K562 (cell line): ENCODE measurements around the gene PLIN5. TPM values are rescaled to one million over a fixed set of nuclear protein-coding genes. Genes with fewer than 3 reads are reported as not detected.

ENCODE experiments used
- ATAC-seq: fragments of 200-7000 bp; cut with Tn5 transposase; 3 replicates; pipeline ENCODE4 v1.9.1; 2020; ENCODE audit warnings: moderate library complexity
- BruUV-seq: library from RNA; stranded (reverse); fragments of 400-500 nt; replicated peaks from 2 replicates; lab custom pipeline; 2021; lab: Mats Ljungman, UMichigan
- CTCF ChIA-PET: fragments of 300-600 bp; formaldehyde crosslinking; extraction: SDS; loops from one replicate; lab custom pipeline; 2021; ENCODE audit warnings: low intra/inter-chr PET ratio; lab: Yijun Ruan, JAX
- POLR2A ChIA-PET: fragments of 300-600, 350-650 bp; sonication (Branson Sonifier 250); formaldehyde crosslinking; extraction: SDS; loops from one replicate; lab custom pipeline; 2021; ENCODE audit warnings: antibody characterized with exemption, inconsistent platforms; lab: Yijun Ruan, JAX
- DNase-seq, 4 experiments: peaks; one replicate each; pipeline versions ENCODE4 v3.0.0 to v3.0.0-alpha.2; 2011 to 2018; ENCODE audit warnings: low spot score in 3 of 4, mixed read lengths in 3 of 4; ENCODE audit errors: extremely low read depth in 1 of 4
- FAIRE-seq: peaks from 2 replicates; lab custom pipeline; 2011; peaks lifted over from hg19 to GRCh38; lab: Jason Lieb, UNC
- H2AFZ ChIP-seq: 2 replicates; pipeline ENCODE4 v1.6.0; 2011; ENCODE audit warnings: low read depth, low read length, control low read depth, inconsistent platforms
- H3K27ac ChIP-seq: fragments of 200-600 bp; 3 replicates; pipeline ENCODE4 v1.8.0; 2011; ENCODE audit warnings: low read depth, mild to moderate bottlenecking, control low read depth, inconsistent platforms, low read length, moderate library complexity, mixed read lengths; ENCODE audit errors: extremely low read depth
- H3K27me3 ChIP-seq, 2 experiments: fragments of 300-600 bp in 1 of 2; 2 replicates in 1 of 2; 3 replicates in 1 of 2; pipeline versions ENCODE4 v1.6.0 to v1.8.0; 2011; ENCODE audit warnings: inconsistent platforms in 2 of 2, low read length in 2 of 2, mild to moderate bottlenecking in 1 of 2, mixed read lengths in 1 of 2, moderate library complexity in 1 of 2; ENCODE audit not compliant: control insufficient read depth in 2 of 2, insufficient read depth in 2 of 2
- H3K36me3 ChIP-seq: fragments of 300-600 bp; 3 replicates; pipeline ENCODE4 v1.8.0; 2011; ENCODE audit warnings: mild to moderate bottlenecking, low read length, inconsistent platforms; ENCODE audit not compliant: control insufficient read depth, insufficient read depth
- H3K4me1 ChIP-seq, 2 experiments: fragments of 200-600 bp in 1 of 2; replicated peaks in 1 of 2; 2 replicates in 1 of 2; 3 replicates in 1 of 2; pipeline versions ENCODE4 v1.5.1 to v1.8.0; 2011; ENCODE audit warnings: inconsistent platforms in 2 of 2, low read length in 2 of 2, mild to moderate bottlenecking in 1 of 2, mixed read lengths in 1 of 2, moderate library complexity in 1 of 2; ENCODE audit not compliant: control insufficient read depth in 2 of 2, insufficient read depth in 2 of 2
- H3K4me2 ChIP-seq: 2 replicates; pipeline ENCODE4 v1.6.1; 2011; ENCODE audit warnings: low read length, control low read depth, inconsistent platforms, mixed read lengths; ENCODE audit not compliant: insufficient read depth
- H3K4me3 ChIP-seq: fragments of 200-600 bp; sonication (generic), shearing (Covaris generic); 2 replicates; pipeline ENCODE4 v1.5.1; 2016; ENCODE audit warnings: control low read depth, inconsistent platforms
- H3K79me2 ChIP-seq: fragments of 200-600 bp; 3 replicates; pipeline ENCODE4 v1.8.0; 2011; ENCODE audit warnings: low read length, inconsistent platforms; ENCODE audit not compliant: control insufficient read depth, insufficient read depth
- H3K9ac ChIP-seq, 2 experiments: 2 replicates each; pipeline versions ENCODE4 v1.6.0 to v1.6.1; 2011; ENCODE audit warnings: low read depth in 2 of 2, low read length in 2 of 2, control low read depth in 1 of 2, inconsistent platforms in 1 of 2, mild to moderate bottlenecking in 1 of 2, mixed read lengths in 1 of 2; ENCODE audit not compliant: insufficient read depth in 1 of 2
- H3K9me1 ChIP-seq: one replicate; pipeline ENCODE4 v1.6.0; 2011; ENCODE audit warnings: inconsistent platforms, mild to moderate bottlenecking, low read length, moderate library complexity; ENCODE audit not compliant: control insufficient read depth, insufficient read depth
- H3K9me3 ChIP-seq: replicated peaks from 2 replicates; pipeline ENCODE4 v1.5.1; 2011; ENCODE audit warnings: low read depth, low read length, inconsistent platforms; ENCODE audit not compliant: control insufficient read depth, insufficient read depth
- H4K20me1 ChIP-seq: replicated peaks from 2 replicates; pipeline ENCODE4 v1.6.1; 2011; ENCODE audit warnings: low read length, inconsistent platforms, mixed read lengths; ENCODE audit not compliant: control insufficient read depth, insufficient read depth
- CC2D1A ChIP-seq: fragments of 450-650 bp; IDR thresholded peaks from 2 replicates; pipeline ENCODE4 v1.6.1; 2017; ENCODE audit warnings: mild to moderate bottlenecking
- CCAR2 ChIP-seq: fragments of 200-400 bp; formaldehyde crosslinking; IDR thresholded peaks from 2 replicates; pipeline ENCODE4 v1.6.1; 2017; ENCODE audit warnings: mild to moderate bottlenecking, low read depth, low read length
- CUX1 ChIP-seq: fragments of 200-800 bp; sonication (Bioruptor generic); IDR thresholded peaks from 2 replicates; pipeline ENCODE4 v1.6.1; 2016; ENCODE audit warnings: missing genetic modification characterization, missing compliant biosample characterization
- ELK3 ChIP-seq: fragments of 450-650 bp; formaldehyde crosslinking; IDR thresholded peaks from 2 replicates; pipeline ENCODE4 v1.4.0; 2020; ENCODE audit warnings: mild to moderate bottlenecking
- GMEB1 ChIP-seq: fragments of 250-450 bp; sonication (Bioruptor Pico); IDR thresholded peaks from 2 replicates; pipeline ENCODE4 v1.4.0; 2020; ENCODE audit warnings: mild to moderate bottlenecking
- KLF16 ChIP-seq: IDR thresholded peaks from 2 replicates; pipeline ENCODE4 v1.6.1; 2016; ENCODE audit warnings: antibody characterized with exemption
- PYGO2 ChIP-seq: fragments of 450-650 bp; IDR thresholded peaks from 2 replicates; pipeline ENCODE4 v1.6.1; 2016; ENCODE audit warnings: mild to moderate bottlenecking, missing genetic modification characterization, moderate library complexity, missing compliant biosample characterization
- TEAD4 ChIP-seq, 2 experiments: sonication (generic) in 1 of 2; formaldehyde crosslinking in 1 of 2; IDR thresholded peaks; 2 replicates each; pipeline versions ENCODE4 v1.6.1 to v1.8.0; 2012 to 2022; ENCODE audit warnings: borderline replicate concordance in 1 of 2, inconsistent platforms in 1 of 2, low read length in 1 of 2, mild to moderate bottlenecking in 1 of 2, missing genetic modification reagents in 1 of 2
- ZBTB8A ChIP-seq: fragments of 450-650 bp; IDR thresholded peaks from 2 replicates; pipeline ENCODE4 v1.6.1; 2018; ENCODE audit warnings: mild to moderate bottlenecking, moderate library complexity; ENCODE audit not compliant: partially characterized antibody
- ZNF512 ChIP-seq: IDR thresholded peaks from 2 replicates; pipeline ENCODE4 v1.6.1; 2016; ENCODE audit warnings: missing genetic modification characterization, missing compliant biosample characterization
- ZNF699 ChIP-seq: fragments of 250-450 bp; sonication (Bioruptor Pico); IDR thresholded peaks from 2 replicates; pipeline ENCODE4 v1.8.0; 2021; ENCODE audit warnings: mild to moderate bottlenecking, moderate library complexity; ENCODE audit not compliant: insufficient replicate concordance
- WGBS: fragments of 100-300 bp; shearing (Covaris generic); methylation state at CpG from one replicate; pipeline ENCODE4 v1.1.6; 2016; ENCODE audit warnings: low coverage, mixed read lengths; ENCODE audit not compliant: insufficient coverage; ENCODE audit errors: missing lambda C conversion rate; 5-methylcytosine and 5-hydroxymethylcytosine counted together
- in situ Hi-C: fragments of 300-500 bp; cut with MboI; formaldehyde crosslinking; loops from 4 replicates; pipeline ENCODE4 v1.15.0; 2018; ENCODE audit warnings: inconsistent platforms, mixed read lengths
- intact Hi-C: fragments of 100-400 bp; cut with micrococcal nuclease; formaldehyde crosslinking; loops from 2 replicates; pipeline ENCODE4 v1.14.2; 2022
- polyA plus RNA-seq, 8 experiments: library from polyadenylated mRNA; depleted of rRNA in 4 of 8; stranded (reverse) in 5 of 8; unstranded in 3 of 8; fragments of >200 nt; fragmentation: Nextera tagmentation in 2 of 8; fragmentation: Illumina TruSeq in 1 of 8; extraction: Ambion mirVana in 2 of 8; extraction: Trizol in 1 of 8; gene quantifications; 2 replicates each; pipeline versions ENCODE4 v1.2.1 to v1.2.3, GENCODE V29; 2011 to 2014; ENCODE audit warnings: inconsistent platforms in 1 of 8, missing spikeins in 1 of 8
- total RNA-seq, 7 experiments: library from RNA; depleted of rRNA in 6 of 7; stranded (reverse); fragments of >200 nt in 6 of 7; fragmentation: Illumina TruSeq in 2 of 7; extraction: Trizol in 2 of 7; gene quantifications; 2 replicates each; pipeline versions ENCODE4 v1.2.1 to v1.2.3, GENCODE V29; 2011 to 2021; ENCODE audit warnings: low replicate concordance in 1 of 7

PLIN5 gene
- total and polyA plus RNA-seq, 9 of the 15 experiments (the other 6 are each of a cell fraction or from before 2014, with no cell fraction given): 0.04 to 1.3 (median 0.50) TPM

GRCh38 chr19:4503132-4503824 lies 31.7 kb downstream of the PLIN5 start:
- Histone ChIP-seq H2AFZ (no peak overlapping the region), H4K20me1 (peaks cover 5% of the 10 kb centered on the region; the same call in 1 of the 2 replicates), H3K4me3 (no peak overlapping the region), H3K9me3 (no peaks in the 10 kb centered on the region), H3K9ac (no peak overlapping the region), H3K27ac (no peak overlapping the region), H3K4me2 (no peak overlapping the region), H3K4me1 (peaks cover 0 to 67% of the 10 kb centered on the region in 2 experiments; a peak in 2 of 5 replicates), H3K9me1 (peaks cover 3% of the 10 kb centered on the region), H3K36me3 (peaks cover 27% of the 10 kb centered on the region; the same call in 1 of the 3 replicates), H3K27me3 (no peaks in the 10 kb centered on the region), H3K79me2 (no peaks in the 10 kb centered on the region)
- in situ Hi-C loops (no loop called here), intact Hi-C loops (no loop called here)
- 87% methylated on average over 9 of the region's 25 CpGs for WGBS
- FAIRE-seq (no peak), DNase-seq (no peak), ATAC-seq (no peak)
- ChIA-PET POLR2A (interaction anchor here (1.3 kb wide), 1 partner anchor 32 kb away, joined by 3 read pairs; no protein-coding TSS in a partner anchor), CTCF (no interaction called here)
- TF ChIP-seq ZNF699 (CRISPR knock-in tag): no peak
- TF ChIP-seq TEAD4 (IDR thresholded peaks at IDR 0.05; ENCODE audit: low read length): no peak
- no peak for TF ChIP-seq TEAD4 (CRISPR knock-in tag; IDR thresholded peaks at IDR 0.05; ENCODE audit: borderline replicate concordance)
- TF ChIP-seq CUX1 (CRISPR knock-in tag): no peak
- no peak for TF ChIP-seq ZNF512 (tag)
- no peak for TF ChIP-seq ZBTB8A
- TF ChIP-seq PYGO2 (tag): no peak
- no peak for TF ChIP-seq KLF16
- no peak for TF ChIP-seq CC2D1A
- no peak for TF ChIP-seq ELK3 (CRISPR knock-in tag)
- TF ChIP-seq CCAR2: no peak
- TF ChIP-seq GMEB1 (CRISPR knock-in tag): no peak
- BruUV-seq: no TSS peak
